HepG2 (cell line): ENCODE results near the gene SMTN. TPM values are rescaled to one million over a fixed set of nuclear protein-coding genes. Genes with fewer than 3 reads are reported as not detected.

Experiments used
- ATAC-seq: fragments of 200-7000 bp; cut with Tn5 transposase; 3 replicates; pipeline ENCODE4 v1.9.1; 2020; ENCODE audit warnings: mild to moderate bottlenecking, moderate library complexity
- BruUV-seq: library from RNA; stranded (reverse); fragments of 400-500 nt; replicated peaks from 2 replicates; lab custom pipeline; 2021; lab: Mats Ljungman, UMichigan
- CTCF ChIA-PET: fragments of 300-600 bp; formaldehyde crosslinking; extraction: SDS; loops from one replicate; lab custom pipeline; 2021; ENCODE audit warnings: low total read pairs, inconsistent platforms, low intra/inter-chr PET ratio; lab: Yijun Ruan, JAX
- POLR2A ChIA-PET: fragments of 350-600 bp; sonication (Branson Sonifier 250); formaldehyde crosslinking; loops from one replicate; lab custom pipeline; 2020; ENCODE audit warnings: antibody characterized with exemption, inconsistent platforms; lab: Yijun Ruan, JAX
- DNase-seq: peaks from one replicate; pipeline ENCODE4 v3.0.0-alpha.2; 2015; ENCODE audit warnings: low spot score
- FAIRE-seq: peaks from 3 replicates; lab custom pipeline; 2011; peaks lifted over from hg19 to GRCh38; lab: Jason Lieb, UNC
- H2AFZ ChIP-seq: one replicate; pipeline ENCODE4 v1.6.1; 2011; ENCODE audit warnings: low read length, inconsistent platforms
- H3K27ac ChIP-seq: fragments of 300-600 bp; 3 replicates; pipeline ENCODE4 v1.8.0; 2011; ENCODE audit warnings: mixed run types, mild to moderate bottlenecking, mixed read lengths, low read length, inconsistent platforms; ENCODE audit not compliant: insufficient read depth; ENCODE audit errors: extremely low read length
- H3K27me3 ChIP-seq, 2 experiments: fragments of 200-600 bp in 1 of 2; 2 replicates in 1 of 2; 3 replicates in 1 of 2; pipeline versions ENCODE4 v1.6.0 to v1.8.0; 2011; ENCODE audit warnings: low read length in 2 of 2, mild to moderate bottlenecking in 2 of 2, moderate library complexity in 2 of 2, inconsistent platforms in 1 of 2; ENCODE audit not compliant: insufficient read depth in 2 of 2, control insufficient read depth in 1 of 2
- H3K36me3 ChIP-seq, 2 experiments: fragments of 200-600 bp in 1 of 2; replicated peaks in 1 of 2; 2 replicates in 1 of 2; 3 replicates in 1 of 2; pipeline versions ENCODE4 v1.5.1 to v1.8.0; 2011; ENCODE audit warnings: low read length in 2 of 2, inconsistent platforms in 1 of 2; ENCODE audit not compliant: insufficient read depth in 2 of 2, control insufficient read depth in 1 of 2
- H3K4me1 ChIP-seq: 2 replicates; pipeline ENCODE4 v1.5.1; 2012; ENCODE audit warnings: low read length, inconsistent platforms; ENCODE audit not compliant: insufficient read depth
- H3K4me2 ChIP-seq: 2 replicates; pipeline ENCODE4 v1.6.0; 2011; ENCODE audit warnings: low read depth, low read length, inconsistent platforms
- H3K4me3 ChIP-seq, 3 experiments: fragments of 200-600 bp in 1 of 3; sonication (generic), shearing (Covaris generic) in 1 of 3; replicated peaks in 1 of 3; 2 replicates each; pipeline ENCODE4 v1.5.1; 2011 to 2016; ENCODE audit warnings: low read length in 3 of 3, inconsistent platforms in 2 of 3, low read depth in 2 of 3, mild to moderate bottlenecking in 2 of 3, control low read depth in 1 of 3, mixed read lengths in 1 of 3; ENCODE audit not compliant: insufficient read depth in 1 of 3
- H3K79me2 ChIP-seq: one replicate; pipeline ENCODE4 v1.6.1; 2011; ENCODE audit warnings: low read length, inconsistent platforms; ENCODE audit not compliant: insufficient read depth
- H3K9ac ChIP-seq: 2 replicates; pipeline ENCODE4 v1.6.0; 2011; ENCODE audit warnings: mild to moderate bottlenecking, low read depth, low read length, inconsistent platforms; ENCODE audit not compliant: insufficient read depth
- H3K9me3 ChIP-seq: 2 replicates; pipeline ENCODE4 v1.5.1; 2012; ENCODE audit warnings: mild to moderate bottlenecking, low read length
- H4K20me1 ChIP-seq: 2 replicates; pipeline ENCODE4 v1.6.0; 2011; ENCODE audit warnings: inconsistent platforms, mild to moderate bottlenecking, low read length, moderate library complexity; ENCODE audit not compliant: insufficient read depth
- SMC3 ChIP-seq: IDR thresholded peaks from 2 replicates; pipeline ENCODE4 v1.6.1; 2011; ENCODE audit warnings: low read length, improper control_type of control experiment
- ZNF564 ChIP-seq: sonication (generic); formaldehyde crosslinking; IDR thresholded peaks from 2 replicates; pipeline ENCODE4 v1.8.1; 2023; ENCODE audit warnings: mild to moderate bottlenecking, missing genetic modification reagents
- WGBS: methylation state at CpG from one replicate; pipeline ENCODE4 v1.1.6; 2017; ENCODE audit warnings: low lambda C conversion rate; 5-methylcytosine and 5-hydroxymethylcytosine counted together
- in situ Hi-C: cut with HindIII; loops from 2 replicates; pipeline ENCODE4 v1.10.0; 2017; ENCODE audit warnings: low pct_unique_long_range_greater_than_20kb; ENCODE audit not compliant: extremely low pct_ligation_motif_present
- intact Hi-C: fragments of 100-400 bp; cut with micrococcal nuclease; formaldehyde crosslinking; loops from one replicate; pipeline ENCODE4 v1.10.0; 2022; ENCODE audit not compliant: unreplicated experiment
- polyA plus RNA-seq, 8 experiments: library from polyadenylated mRNA; depleted of rRNA in 3 of 8; stranded (reverse) in 7 of 8; unstranded in 1 of 8; fragments of >200 nt; fragmentation: Illumina TruSeq in 4 of 8; extraction: Trizol in 4 of 8; gene quantifications; 2 replicates each; pipeline versions ENCODE4 v1.2.1 to v1.2.3, GENCODE V29; 2011 to 2016; ENCODE audit warnings: low read depth in 4 of 8, missing spikeins in 1 of 8, mixed read lengths in 1 of 8; ENCODE audit not compliant: insufficient read depth in 1 of 8
- total RNA-seq, 5 experiments: library from RNA; depleted of rRNA; stranded (reverse); fragments of >200 nt; fragmentation: Illumina TruSeq; extraction: Trizol; gene quantifications; 2 replicates each; pipeline ENCODE4 v1.2.3, GENCODE V29; 2016; ENCODE audit warnings: low read depth in 1 of 5

The SMTN gene
- total and polyA plus RNA-seq, 2 of the 13 experiments (the other 11 are each of a cell fraction or from before 2014, with no cell fraction given): 14.7 to 26.1 TPM

DNA sequence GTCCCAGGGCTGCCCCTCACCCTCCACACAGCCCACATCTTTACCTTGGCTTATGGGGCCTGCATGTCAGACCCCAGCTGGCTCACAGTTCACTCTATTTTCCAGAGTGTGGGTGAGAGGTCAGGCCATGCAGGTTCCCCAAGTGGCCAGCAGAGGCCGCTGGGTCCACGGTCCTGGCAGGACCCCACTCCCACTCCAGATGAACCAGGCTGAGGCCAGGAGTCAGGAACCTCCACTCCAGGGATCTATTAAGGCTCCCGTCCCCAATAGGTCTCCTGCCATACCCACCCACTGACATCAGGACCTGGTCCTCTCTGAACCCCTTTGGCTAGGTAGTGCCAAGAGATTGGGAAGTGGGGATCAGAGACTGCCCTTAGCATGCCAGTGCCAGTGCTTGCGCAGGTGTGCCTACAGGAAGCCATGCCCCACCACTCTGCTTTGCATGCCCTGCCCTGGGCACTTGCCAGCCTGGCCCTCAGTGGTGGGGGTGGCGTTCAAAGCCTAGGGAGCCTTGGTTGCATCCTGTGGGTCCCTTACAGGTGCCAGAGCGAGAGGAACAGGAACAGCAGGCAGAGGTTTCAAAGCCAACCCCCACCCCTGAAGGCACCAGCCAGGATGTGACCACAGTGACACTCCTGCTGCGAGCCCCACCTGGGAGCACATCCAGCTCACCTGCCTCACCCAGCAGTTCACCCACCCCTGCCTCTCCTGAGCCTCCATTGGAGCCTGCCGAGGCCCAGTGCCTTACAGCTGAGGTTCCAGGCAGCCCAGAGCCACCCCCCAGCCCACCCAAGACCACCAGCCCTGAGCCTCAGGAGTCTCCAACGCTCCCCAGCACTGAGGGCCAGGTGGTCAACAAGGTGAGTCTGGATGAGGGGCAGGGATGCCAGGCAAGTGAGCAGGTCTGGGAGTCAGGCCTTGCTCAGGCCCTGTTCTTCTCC lies 8.3 kb downstream of the SMTN start (continued):
- TF ChIP-seq SMC3: peak; percentile 69

DNA sequence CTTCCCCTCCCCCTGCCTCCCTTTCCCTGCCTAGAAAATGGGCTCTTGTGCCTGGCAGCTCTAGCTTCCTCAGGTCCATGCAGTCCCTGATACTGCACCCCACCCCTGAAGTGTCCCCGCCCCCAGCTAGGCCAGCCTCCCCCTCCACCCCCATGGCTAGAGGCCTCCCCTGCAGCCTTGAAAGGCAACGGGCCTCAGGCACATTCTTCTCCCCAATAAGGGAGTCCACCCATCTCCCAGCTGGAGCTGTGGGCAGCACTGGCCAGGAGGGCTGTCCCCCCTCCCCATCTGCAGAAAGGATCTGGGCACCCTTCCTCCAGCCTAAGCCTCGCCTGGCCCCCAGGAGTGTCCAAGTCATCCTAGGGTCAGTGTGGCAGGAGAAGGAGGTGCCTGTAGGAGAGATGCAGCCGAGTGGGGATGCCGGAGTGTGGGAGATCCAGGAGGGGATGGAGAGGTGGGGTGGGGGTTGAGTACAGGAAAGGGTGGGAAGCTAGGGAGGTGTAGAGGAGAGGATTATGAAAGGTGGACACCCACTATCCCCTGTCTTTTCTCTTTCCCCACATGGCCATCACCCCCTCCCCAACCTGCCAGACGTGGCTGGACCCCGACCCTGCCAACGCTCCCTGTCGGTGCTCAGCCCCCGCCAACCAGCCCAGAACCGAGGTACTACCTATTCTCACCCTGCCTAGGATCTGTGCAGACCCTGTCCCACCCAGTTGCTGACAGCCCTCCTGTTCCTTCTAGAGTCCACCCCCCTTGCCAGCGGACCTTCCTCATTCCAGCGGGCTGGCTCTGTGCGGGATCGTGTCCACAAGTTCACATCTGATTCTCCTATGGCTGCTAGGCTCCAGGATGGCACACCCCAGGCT lies 9.3 kb downstream of the SMTN start:
- no peak for TF ChIP-seq ZNF564
- TF ChIP-seq, all 625 proteins: peak for 0
- H2AFZ ChIP-seq: no peak overlapping the region
- H3K79me2 ChIP-seq: no peaks in the 10 kb centered on the region
- no peaks in the 10 kb centered on the region for H3K9me3 ChIP-seq
- BruUV-seq: no TSS peak
- no peaks in the 10 kb centered on the region for H3K4me1 ChIP-seq
- no peaks in the 10 kb centered on the region for H3K27me3 ChIP-seq
- H3K4me3 ChIP-seq: no peak overlapping the region
- H3K36me3 ChIP-seq: peaks cover 42 to 54% of the 10 kb centered on the region in 2 experiments
- over 99% methylated on average over 11 of the region's 15 CpGs for WGBS
- no peak for ATAC-seq
- in situ Hi-C loops (no loop called here), intact Hi-C loops (no loop called here)
- no peaks in the 10 kb centered on the region for H4K20me1 ChIP-seq
- ChIA-PET CTCF (interaction anchor here (3.5 kb wide), 1 partner anchor 58 kb away, joined by 32 read pairs; no protein-coding TSS in a partner anchor), POLR2A (no interaction called here)
- no peak overlapping the region for H3K9ac ChIP-seq
- H3K27ac ChIP-seq: no peak overlapping the region
- no peak overlapping the region for H3K4me2 ChIP-seq
- no peak for FAIRE-seq
- no peak for DNase-seq
